Fibroblast of peridontal ligament (primary cell): ENCODE results near the gene RPGR.

ENCODE experiments used
- DNase-seq: peaks from one replicate; pipeline ENCODE4 v3.0.0-alpha.2; 2010; ENCODE audit errors: extremely low read depth

RPGR gene

DNA sequence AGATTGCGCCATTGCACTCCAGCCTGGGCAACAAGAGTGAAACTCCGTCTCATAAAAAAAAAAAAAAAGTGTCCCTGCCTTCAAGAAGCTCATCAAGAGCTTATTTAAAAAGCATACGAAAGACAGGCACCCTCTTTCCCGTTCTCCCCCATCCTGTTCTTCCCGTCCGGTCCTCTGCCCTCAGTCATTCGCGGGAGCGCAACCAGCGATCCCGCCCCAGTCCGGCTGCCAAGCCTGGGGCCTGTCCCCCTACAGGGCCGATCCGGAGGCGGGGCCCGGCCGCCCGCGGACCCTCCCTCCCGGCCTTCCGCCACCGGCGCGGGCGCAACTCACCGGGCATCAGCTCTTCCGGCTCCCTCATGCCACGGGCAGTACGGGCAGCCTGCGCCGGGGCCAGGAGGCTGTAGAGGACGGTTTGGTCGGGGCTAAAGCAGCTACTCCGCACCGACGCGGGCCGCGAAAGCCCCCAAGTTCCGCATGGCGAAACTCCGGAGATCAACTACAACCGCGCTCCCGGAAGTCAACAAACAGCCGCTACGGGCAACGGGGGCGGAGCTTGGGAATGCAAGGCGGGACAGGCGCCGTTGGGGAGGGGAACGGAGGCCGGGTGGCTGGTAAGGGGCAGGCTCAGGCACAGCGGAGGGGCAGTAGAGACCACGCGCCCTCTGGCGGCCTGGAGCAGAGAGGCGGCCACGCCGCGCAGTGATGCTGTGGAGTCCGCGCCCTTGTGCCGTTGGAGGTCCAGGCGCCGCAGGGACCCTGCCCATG, at the start of gene RPGR:
Gene RPGR (minus strand): TSS at position 503 of the 768 bp plus-strand sequence. CDS start 142 bp downstream, at position 361.
- peak; percentile 90 for DNase-seq

GRCh38 chrX:38376747-38377146, 49.4 kb upstream of the RPGR start:
- no peak for DNase-seq

GRCh38 chrX:38375891-38376290, 48.6 kb upstream of the RPGR start:
- DNase-seq: peak; percentile 1

DNA sequence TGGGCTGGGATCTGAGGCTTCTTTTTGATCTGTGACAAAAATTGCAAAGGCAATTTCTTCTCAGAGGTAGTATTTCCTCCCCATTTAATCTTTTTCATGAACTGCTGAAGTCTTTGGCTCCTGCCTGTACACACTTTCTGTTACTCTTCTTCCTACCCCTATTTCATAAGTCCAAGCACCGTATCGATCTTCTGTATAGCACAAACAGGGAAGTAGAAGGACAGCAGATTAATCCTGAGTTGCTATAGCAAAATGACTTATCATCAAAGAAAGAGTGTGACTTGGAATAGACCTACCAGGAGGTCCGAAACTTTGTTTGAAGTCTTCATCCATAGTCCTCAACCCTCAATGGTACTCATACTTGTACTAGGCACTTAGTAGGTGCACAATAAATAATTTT, 47.1 kb upstream of the RPGR start:
- DNase-seq: no peak

GRCh38 chrX:38371641-38372040, 44.3 kb upstream of the RPGR start:
- no peak for DNase-seq

DNA sequence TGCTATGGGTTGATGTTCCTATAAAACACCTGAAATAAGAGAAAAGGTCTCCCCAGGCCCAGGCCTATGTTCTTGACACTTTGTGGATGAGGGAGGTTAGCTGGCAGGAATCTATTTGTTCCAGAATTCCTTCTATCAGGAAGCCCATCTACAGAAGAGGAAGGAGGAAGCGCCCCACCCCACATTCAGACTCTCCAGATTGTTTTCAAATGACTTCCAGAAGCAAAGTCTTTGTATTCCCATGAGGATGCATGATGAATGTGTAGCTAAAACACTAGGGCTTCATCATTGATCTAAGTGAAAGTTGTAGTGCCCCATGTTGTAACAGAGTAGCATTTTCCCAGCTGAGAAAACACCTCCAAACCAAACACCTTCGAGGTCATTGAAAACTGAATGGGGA, 41.5 kb upstream of the RPGR start:
- no peak for DNase-seq

- no peak for DNase-seq
Measured at GRCh38 chrX:38365954-38366353, 38.6 kb upstream of the RPGR start.

DNA sequence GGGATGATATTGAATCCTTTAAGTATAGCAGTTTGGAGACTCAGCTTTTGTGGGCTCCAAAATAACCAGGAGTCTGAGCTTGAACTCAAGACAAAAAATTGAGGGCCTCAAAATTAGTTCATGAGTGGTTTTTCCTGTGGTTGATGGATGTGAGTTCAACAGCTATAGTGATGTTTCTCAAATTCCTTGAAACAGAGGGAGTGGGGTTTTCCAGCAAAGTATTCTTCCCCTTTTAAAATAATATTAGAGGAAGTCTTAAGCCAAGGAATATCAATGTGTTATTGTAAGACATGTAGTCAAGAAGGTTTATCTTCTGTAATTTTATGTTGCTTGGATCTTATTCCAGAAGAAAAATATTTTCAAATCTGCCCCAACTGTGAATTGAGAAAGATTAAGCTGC, 35.7 kb upstream of the RPGR start:
- no peak for DNase-seq

DNA sequence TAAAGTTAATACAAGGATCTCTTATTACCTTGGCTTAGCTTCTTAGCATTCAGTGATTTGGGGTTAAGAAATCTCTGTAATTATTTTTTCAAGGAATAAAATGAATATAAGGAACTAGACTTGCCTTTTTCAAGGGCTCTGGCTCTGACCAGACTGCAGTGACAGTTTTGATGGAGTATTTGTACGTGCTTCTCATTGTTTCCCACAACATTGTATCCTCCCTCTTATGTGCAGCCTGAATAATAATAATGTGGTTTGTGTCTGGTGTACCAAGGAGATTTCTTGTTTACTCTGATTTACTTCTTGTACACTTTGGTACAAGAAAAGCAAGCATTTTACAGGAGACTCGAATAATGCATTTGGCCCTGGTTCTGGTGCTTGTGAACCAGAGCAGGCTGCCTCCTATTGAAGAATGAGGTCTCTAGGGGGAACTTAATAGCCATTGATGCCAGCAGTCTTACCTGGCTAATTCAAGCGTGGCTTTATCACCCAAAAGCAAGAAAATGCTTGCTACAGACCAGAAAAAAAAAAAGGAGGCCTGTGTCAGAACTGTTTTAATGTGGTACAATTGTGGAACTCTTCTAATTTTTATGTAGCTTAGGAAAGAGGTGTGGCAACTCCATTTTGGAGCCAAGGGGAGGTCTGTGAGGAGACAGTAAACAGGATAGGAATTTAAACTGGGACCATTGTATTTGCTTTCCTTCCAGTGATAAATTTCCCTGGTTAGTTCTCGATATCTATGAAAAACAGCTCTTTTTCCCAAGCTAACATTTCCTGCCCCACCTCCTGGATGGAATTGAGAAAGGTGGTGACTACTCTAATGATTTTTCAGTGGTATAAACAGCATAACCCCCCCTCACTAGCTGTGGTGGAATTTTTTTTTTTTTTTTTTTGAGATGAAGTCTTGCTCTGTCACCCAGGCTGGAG, 30.7 kb upstream of the RPGR start:
- no peak for DNase-seq

DNA sequence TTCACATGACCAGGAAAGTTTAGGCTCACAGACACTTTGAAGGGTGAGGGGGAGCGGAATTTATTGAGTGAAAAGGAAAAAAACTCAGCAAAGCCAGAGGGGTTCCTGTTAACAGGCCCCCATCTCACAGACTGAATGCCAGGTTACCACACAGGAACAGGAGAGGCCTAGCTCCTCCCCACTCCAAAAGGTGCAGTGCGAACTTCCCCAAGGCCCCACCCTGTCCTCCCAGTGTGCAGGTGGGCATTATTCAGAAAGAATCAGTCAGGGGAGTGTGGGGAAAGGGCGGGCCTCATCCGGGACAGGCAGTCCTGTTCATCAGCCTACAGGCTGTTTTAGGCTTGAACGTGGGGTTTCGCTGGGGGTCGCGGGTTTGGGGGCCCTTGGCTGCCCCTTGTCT, 29.1 kb upstream of the RPGR start:
- DNase-seq: no peak

DNA sequence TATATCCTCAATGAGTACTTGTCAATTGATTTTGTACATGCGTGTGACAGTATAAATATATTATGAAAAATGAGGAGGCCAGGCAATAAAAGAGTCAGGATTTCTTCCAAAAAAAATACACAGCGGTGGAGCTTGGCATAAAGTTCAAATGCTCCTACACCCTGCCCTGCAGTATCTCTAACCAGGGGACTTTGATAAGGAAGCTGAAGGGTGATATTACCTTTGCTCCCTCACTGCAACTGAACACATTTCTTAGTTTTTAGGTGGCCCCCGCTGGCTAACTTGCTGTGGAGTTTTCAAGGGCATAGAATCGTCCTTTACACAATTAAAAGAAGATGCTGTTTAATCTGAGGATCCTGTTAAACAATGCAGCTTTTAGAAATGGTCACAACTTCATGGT, 25.1 kb upstream of the RPGR start, which contains the start of gene OTC:
Gene OTC (plus strand): TSS at position 243 of the 400 bp plus-strand sequence. CDS start 93 bp downstream, at position 336.
- no peak for DNase-seq

DNA sequence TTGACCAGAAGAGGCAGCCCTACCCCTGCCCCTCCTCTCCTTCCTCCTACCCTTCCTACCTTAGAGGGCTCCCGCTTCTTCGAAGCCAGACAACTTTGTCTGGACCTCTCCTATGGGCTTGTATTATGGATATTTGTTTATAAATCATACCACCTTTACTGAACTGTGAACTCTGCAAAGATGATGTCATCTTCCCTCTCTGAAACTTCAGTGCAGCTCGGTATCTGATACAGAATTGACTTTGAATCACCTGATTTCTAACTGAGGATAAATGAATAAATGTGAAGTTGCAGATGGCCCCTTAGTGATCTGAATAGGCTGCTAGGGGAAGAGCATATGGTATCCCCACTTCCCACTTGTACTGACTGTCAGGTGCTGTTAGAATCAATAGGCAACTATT, 24.0 kb upstream of the RPGR start:
- no peak for DNase-seq

- DNase-seq: peak; percentile 56
Measured at GRCh38 chrX:38347136-38347535, 19.8 kb upstream of the RPGR start.

- no peak for DNase-seq
Measured at GRCh38 chrX:38346150-38346549, 18.8 kb upstream of the RPGR start.

DNA sequence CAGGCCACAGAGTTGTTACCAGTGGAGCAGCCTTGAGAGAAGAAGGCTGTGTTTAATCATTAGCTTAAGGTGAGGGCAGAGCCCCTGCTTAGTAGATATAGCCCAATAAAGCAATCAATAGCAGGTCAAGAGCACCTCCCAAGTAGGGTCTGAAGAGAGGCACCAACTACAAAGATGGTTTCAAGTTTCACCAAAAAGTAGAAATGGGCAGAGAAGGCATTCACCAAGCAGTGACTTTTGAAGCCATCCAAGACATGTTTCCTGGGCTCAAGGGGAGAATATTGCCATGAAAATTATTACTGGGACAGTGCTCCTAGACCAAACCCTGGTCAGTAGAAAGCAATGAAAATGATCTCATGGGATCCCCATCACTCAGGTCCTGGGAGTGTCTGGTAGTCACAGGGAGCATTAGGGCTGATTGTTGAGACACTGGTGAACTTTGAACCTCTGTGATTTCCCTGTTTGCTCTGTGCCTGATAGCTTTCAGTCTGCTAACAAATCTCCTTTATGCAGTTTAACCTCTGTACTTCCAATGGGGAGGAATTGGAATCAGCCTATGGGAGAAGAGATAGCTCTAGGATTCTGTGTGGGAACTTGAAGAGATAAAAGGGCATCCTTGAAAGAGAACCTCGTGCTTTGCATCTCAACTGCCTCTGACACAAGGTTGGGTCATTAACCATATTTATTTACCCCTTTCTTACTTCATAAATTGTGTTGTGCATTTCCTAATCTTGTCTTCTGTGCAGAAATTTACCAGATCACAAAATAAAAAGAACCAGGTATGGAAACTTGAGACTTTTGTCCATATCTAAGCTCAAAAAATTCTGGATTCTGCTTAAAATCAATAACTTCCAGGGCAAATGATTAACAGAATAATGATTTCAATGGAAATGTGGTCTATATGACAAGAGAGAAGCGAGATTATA, 15.8 kb upstream of the RPGR start:
- DNase-seq: no peak

- no peak for DNase-seq
Measured at GRCh38 chrX:38341442-38341841, 14.1 kb upstream of the RPGR start.

DNA sequence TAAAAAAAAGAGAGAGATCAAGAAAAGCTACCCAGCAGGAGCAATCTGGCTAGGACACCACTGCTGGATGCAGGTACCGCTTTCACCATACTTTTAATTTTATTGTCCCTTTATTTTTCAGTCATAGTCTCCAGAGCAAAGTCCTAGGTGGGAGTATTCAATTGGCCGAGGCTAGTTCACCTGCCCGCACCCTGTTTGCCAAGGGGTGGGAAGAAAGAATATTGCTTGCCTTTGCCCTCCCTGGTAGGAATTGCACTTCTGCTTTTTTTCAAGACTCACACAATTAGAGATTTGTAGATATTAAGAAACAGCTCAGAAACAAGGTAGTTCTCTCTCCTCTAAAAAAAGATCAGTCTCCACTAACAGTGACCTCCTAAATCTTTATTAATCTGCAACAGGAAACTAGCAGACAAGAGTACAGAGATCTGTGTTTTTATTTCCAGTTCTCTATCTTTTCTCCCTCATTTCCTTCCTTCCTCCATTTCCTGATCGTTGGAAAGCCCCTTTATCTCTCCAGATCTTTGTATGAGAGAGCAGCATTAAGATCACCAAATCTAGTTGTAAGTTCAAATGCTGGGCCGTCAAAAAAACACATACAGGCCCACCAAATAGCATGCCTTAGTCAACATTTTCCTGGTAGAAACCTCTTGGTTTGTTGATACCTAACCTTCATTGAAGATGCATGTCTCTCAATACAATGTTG, 9.4 kb upstream of the RPGR start:
- DNase-seq: no peak

DNA sequence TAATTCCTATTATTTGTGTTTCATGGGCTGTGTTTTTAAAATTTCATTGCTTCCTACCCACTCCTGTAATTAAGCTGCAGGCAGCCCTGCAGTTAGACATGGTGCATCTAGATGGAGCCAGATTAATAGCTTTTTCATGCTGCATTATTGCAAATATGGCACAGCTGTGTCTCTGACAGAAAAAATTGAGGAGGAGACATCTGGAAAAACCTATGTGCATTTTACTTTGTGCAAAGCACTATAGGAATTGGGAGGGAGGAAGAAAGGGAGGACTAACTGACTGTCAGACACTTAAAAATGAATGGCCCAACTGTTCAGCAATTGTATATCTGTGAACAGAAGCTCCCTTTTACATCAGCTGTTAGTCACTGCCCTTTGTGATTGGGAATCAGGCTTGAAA, 8.1 kb upstream of the RPGR start:
- DNase-seq: no peak

DNA sequence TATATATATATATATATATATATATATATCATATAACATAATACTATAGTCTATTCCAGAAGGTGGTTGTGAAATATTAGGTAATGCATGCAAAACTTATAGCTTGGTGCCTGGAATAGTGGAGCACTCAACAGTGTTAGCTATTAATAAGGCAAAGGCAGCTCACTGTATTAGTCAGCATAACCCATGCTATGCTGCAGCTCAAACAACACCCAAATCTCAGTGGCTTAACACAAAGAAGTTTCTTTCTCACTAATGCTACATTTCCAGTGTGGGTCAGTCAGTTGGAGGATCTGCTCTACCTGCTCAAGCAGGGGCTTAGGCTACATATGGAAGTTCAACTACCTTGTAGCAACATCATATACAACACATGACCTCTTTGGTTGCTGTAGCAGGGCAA, 5.2 kb upstream of the RPGR start:
- no peak for DNase-seq

DNA sequence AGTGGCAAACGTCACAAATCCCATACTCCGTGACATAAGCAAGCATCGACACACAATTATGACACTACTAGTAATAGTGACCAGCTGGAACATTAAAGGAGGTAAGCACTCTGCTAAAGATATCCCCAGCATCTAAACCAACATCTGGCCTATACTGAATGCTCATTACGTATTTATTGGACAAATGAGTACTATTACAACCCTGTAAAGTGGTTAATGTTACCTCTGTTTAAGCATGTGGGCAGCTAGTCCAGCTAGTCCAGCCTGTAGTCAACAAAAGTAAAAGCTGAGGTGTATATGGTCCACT, 419 bp upstream of the RPGR start:
- DNase-seq: no peak

- DNase-seq: no peak
Measured at GRCh38 chrX:38326086-38326485, 1.2 kb downstream of the RPGR start.
